ENCODE measurements around the gene RPUSD3. TPM values are rescaled to one million over a fixed set of nuclear protein-coding genes. Genes with fewer than 3 reads are reported as not detected.

RPUSD3 gene
- total RNA-seq, 1 donor from 2014 or later, result 30.5 TPM

DNA sequence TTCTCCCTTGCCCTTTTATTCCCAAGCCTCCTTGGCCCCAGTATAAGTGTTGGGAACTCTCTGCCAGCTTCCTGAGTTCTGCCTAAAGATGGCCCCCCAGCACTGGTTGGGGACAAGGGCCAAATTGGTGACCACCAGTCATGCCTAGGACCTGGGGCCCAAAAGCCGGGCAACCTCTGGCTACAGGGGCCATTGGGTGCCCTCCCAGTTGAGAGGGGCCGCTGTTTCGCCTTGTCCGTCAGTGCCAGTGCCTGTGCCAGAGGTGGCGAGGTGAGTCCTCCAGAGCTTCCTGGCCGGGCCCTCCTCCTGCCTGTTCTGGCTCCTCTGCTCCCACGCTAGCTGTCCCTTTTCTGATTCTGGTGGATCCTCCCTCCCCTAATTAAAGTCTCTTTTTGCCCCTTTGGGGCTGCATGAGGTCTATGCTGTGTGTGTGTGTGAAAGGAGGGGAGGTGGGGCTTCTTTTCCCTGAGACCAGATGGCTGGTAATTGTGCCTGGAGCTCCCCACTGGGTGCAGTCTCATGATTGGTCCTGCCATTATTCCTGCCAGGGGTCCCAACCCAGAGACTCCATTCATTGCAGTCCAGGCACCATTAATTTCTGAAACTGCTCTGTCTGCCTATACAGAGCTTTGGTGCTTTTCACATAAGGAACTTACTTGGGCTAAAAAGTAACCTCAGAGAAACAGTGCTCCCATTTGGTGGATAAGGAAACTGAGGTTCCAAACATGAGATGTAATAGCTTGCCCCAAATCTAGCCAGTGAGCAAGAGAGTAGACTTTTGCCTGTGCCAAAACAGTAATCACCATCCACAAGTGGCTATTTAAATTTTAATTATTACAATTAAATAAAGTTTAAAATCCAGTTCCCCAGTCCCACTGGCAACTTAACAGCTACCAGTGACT is 36.9 kb downstream of the RPUSD3 start:
- Histone ChIP-seq H3F3A (ENCODE audit: low read depth) (peaks cover 42% of the 10 kb centered on the region), H3K4me1 (peaks cover 35% of the 10 kb centered on the region), H3K36me3 (no peaks in the 10 kb centered on the region), H3K79me2 (ENCODE audit: low read depth) (no peaks in the 10 kb centered on the region), H3K27ac (peak overlapping the region; percentile 90), H3K4me2 (peak overlapping the region; percentile 48), H2AFZ (replicated peaks) (no peak overlapping the region), H4K20me1 (ENCODE audit: low read depth) (no peaks in the 10 kb centered on the region), H3K9me3 (ENCODE audit: low read depth) (no peaks in the 10 kb centered on the region), H3K4me3 (no peak overlapping the region), H3K9ac (no peak overlapping the region), H3K27me3 (peaks cover 12% of the 10 kb centered on the region)
- H3K27ac Mint-ChIP-seq, result no peak overlapping the region
- H3K36me3 Mint-ChIP-seq, result peaks cover 16% of the 10 kb centered on the region
- peaks cover 30% of the 10 kb centered on the region for H3K4me1 Mint-ChIP-seq
- peak; percentile 64 for DNase-seq (ENCODE audit: low spot score)
- no peak overlapping the region for H3K4me3 Mint-ChIP-seq
- H3K9me3 Mint-ChIP-seq, result no peaks in the 10 kb centered on the region
- H3K27me3 Mint-ChIP-seq (ENCODE audit: insufficient read depth, low read depth), result peaks cover 4% of the 10 kb centered on the region
- TF ChIP-seq, protein P1, sequence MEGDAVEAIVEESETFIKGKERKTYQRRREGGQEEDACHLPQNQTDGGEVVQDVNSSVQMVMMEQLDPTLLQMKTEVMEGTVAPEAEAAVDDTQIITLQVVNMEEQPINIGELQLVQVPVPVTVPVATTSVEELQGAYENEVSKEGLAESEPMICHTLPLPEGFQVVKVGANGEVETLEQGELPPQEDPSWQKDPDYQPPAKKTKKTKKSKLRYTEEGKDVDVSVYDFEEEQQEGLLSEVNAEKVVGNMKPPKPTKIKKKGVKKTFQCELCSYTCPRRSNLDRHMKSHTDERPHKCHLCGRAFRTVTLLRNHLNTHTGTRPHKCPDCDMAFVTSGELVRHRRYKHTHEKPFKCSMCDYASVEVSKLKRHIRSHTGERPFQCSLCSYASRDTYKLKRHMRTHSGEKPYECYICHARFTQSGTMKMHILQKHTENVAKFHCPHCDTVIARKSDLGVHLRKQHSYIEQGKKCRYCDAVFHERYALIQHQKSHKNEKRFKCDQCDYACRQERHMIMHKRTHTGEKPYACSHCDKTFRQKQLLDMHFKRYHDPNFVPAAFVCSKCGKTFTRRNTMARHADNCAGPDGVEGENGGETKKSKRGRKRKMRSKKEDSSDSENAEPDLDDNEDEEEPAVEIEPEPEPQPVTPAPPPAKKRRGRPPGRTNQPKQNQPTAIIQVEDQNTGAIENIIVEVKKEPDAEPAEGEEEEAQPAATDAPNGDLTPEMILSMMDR (IDR thresholded peaks at IDR 0.05), result no peak
- no peak for TF ChIP-seq EZH2phosphoT487 (IDR thresholded peaks at IDR 0.05)

DNA sequence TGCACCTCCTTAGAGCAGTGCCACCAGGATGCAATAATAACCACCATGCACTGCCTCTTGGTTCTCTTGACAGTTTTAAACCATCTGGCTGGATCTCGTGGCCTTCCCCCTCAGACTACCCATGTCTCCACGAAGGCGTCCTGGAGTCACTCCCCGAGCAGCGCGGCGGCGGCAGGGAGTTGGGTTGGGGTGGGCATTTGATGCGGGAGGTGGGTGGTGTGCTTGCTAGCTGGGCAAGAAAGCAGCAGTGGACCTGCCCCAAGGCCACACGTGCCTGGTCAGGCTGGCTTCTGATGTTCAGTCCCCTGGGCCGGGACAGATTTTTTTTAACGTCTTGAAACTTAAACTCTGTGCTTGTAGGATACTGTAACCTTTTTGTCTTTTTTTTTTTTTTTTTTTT is 37.7 kb downstream of the RPUSD3 start:
- no peak for DNase-seq (ENCODE audit: low spot score)
- TF ChIP-seq EZH2phosphoT487 (IDR thresholded peaks at IDR 0.05) (no peak), EZH2 (IDR thresholded peaks at IDR 0.05) (no peak)
- TF ChIP-seq, protein P1 (IDR thresholded peaks at IDR 0.05), result no peak
- Mint-ChIP-seq H3K27ac (no peak overlapping the region), H3K36me3 (peaks cover 19% of the 10 kb centered on the region), H3K9me3 (no peaks in the 10 kb centered on the region), H3K4me3 (no peak overlapping the region), H3K27me3 (ENCODE audit: insufficient read depth, low read depth) (peaks cover 7% of the 10 kb centered on the region), H3K4me1 (peaks cover 23% of the 10 kb centered on the region)
- peaks cover 4% of the 10 kb centered on the region for H3K27me3 ChIP-seq
- no peak overlapping the region for H2AFZ ChIP-seq (replicated peaks)
- H3K4me2 ChIP-seq, result no peak overlapping the region
- peaks cover 42% of the 10 kb centered on the region for H3F3A ChIP-seq (ENCODE audit: low read depth)
- no peak overlapping the region for H3K9ac ChIP-seq
- no peaks in the 10 kb centered on the region for H3K9me3 ChIP-seq (ENCODE audit: low read depth)
- H4K20me1 ChIP-seq (ENCODE audit: low read depth), result no peaks in the 10 kb centered on the region
- H3K79me2 ChIP-seq (ENCODE audit: low read depth), result no peaks in the 10 kb centered on the region
- H3K4me3 ChIP-seq, result no peak overlapping the region
- H3K36me3 ChIP-seq, result peaks cover 6% of the 10 kb centered on the region
- H3K27ac ChIP-seq, result peak overlapping the region; percentile 90
- H3K4me1 ChIP-seq, result peaks cover 35% of the 10 kb centered on the region

DNA sequence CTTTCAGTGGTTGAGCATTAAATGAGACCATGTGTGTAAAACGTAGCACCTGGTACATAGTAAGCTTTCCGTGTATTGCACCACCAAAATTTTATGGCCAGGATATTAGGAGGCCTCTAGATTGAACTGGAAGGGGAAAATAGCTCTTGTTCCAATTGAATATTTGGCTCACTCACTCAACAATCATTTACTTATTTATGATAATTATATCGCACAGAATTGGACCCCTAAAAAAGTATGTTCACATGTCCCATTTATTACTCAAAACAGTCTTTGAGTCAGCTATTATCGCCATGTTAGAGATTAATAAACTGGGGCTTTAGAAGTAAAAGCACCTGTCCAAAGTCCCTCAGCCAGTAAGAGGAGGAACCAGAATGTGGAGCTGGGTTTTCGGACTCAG is 38.8 kb downstream of the RPUSD3 start:
- Histone ChIP-seq H3K79me2 (ENCODE audit: low read depth) (no peaks in the 10 kb centered on the region), H2AFZ (replicated peaks) (no peak overlapping the region), H3K4me3 (no peak overlapping the region), H3K9ac (no peak overlapping the region), H3K4me2 (no peak overlapping the region), H3F3A (ENCODE audit: low read depth) (peaks cover 43% of the 10 kb centered on the region), H3K27me3 (no peaks in the 10 kb centered on the region), H4K20me1 (ENCODE audit: low read depth) (no peaks in the 10 kb centered on the region), H3K9me3 (ENCODE audit: low read depth) (no peaks in the 10 kb centered on the region), H3K4me1 (peaks cover 30% of the 10 kb centered on the region), H3K27ac (no peak overlapping the region), H3K36me3 (peaks cover 7% of the 10 kb centered on the region)
- no peak for DNase-seq (ENCODE audit: low spot score)
- Mint-ChIP-seq H3K27me3 (ENCODE audit: insufficient read depth, low read depth) (peaks cover 7% of the 10 kb centered on the region), H3K36me3 (peaks cover 21% of the 10 kb centered on the region), H3K27ac (no peak overlapping the region), H3K4me1 (peaks cover 14% of the 10 kb centered on the region), H3K4me3 (no peak overlapping the region), H3K9me3 (no peaks in the 10 kb centered on the region)
- TF ChIP-seq EZH2phosphoT487 (IDR thresholded peaks at IDR 0.05) (no peak), EZH2 (IDR thresholded peaks at IDR 0.05) (no peak)
- TF ChIP-seq, protein P1 (IDR thresholded peaks at IDR 0.05), result no peak
